ENCODE results near the gene ONECUT2.
"Not testable (repeated sequence)": the region's sequence is repeated elsewhere in the genome, so short reads cannot be mapped to it uniquely, and the experiment has no call there.

The ONECUT2 gene

GRCh38 chr18:57434536-57435494 lies at the start of gene ONECUT2:
Gene ONECUT2, plus strand, starts transcription at chr18:57435374. Its CDS starts 343 bp downstream, at chr18:57435717.
- TF ChIP-seq EZH2phosphoT487 (IDR thresholded peaks at IDR 0.05; ENCODE audit: borderline replicate concordance): no peak
- TF ChIP-seq CTCF (conservative IDR thresholded peaks at IDR 0.05; ENCODE audit: low read length): no peak
- Histone ChIP-seq H3K9ac (ENCODE audit: low read depth, low read length, poor library complexity, severe bottlenecking) (no peak within 1 kb of the TSS), H3F3A (ENCODE audit: low read depth) (no peaks in the 10 kb centered on the region), H2AFZ (ENCODE audit: low read length) (no peak within 1 kb of the TSS), H3K4me1 (ENCODE audit: insufficient read depth, low read length, poor library complexity, severe bottlenecking) (no peaks in the 10 kb centered on the region), H3K9me2 (replicated peaks; ENCODE audit: low read depth, low read length) (no peaks in the 10 kb centered on the region), H3K4me3 (ENCODE audit: low read length, poor library complexity, severe bottlenecking) (no peak within 1 kb of the TSS), H3K79me2 (ENCODE audit: insufficient read depth, low read length) (no peaks in the 10 kb centered on the region), H3K9me3 (ENCODE audit: insufficient read depth, low read depth, low read length) (no peaks in the 10 kb centered on the region), H3K36me3 (ENCODE audit: insufficient read depth, low read length) (no peaks in the 10 kb centered on the region), H4K20me1 (ENCODE audit: insufficient read depth, low read length, poor library complexity, severe bottlenecking) (no peaks in the 10 kb centered on the region), H3K27me3 (ENCODE audit: insufficient read depth, low read length, poor library complexity, severe bottlenecking) (no peaks in the 10 kb centered on the region), H3K4me2 (ENCODE audit: low read depth, low read length, poor library complexity, severe bottlenecking) (no peak within 1 kb of the TSS)

GRCh38 chr18:57389271-57389670 lies 45.9 kb upstream of the ONECUT2 start:
- H3K79me2 ChIP-seq (ENCODE audit: insufficient read depth, low read length): no peaks in the 10 kb centered on the region

GRCh38 chr18:57390044-57390443 lies 45.1 kb upstream of the ONECUT2 start:
- Histone ChIP-seq H3K4me1 (ENCODE audit: insufficient read depth, low read length, poor library complexity, severe bottlenecking) (no peaks in the 10 kb centered on the region), H3K27me3 (ENCODE audit: insufficient read depth, low read length, poor library complexity, severe bottlenecking) (no peaks in the 10 kb centered on the region), H3K9me3 (ENCODE audit: insufficient read depth, low read depth, low read length) (no peaks in the 10 kb centered on the region), H3K79me2 (ENCODE audit: insufficient read depth, low read length) (no peaks in the 10 kb centered on the region), H3K9ac (ENCODE audit: low read depth, low read length, poor library complexity, severe bottlenecking) (no peak overlapping the region), H3K4me3 (ENCODE audit: low read length, poor library complexity, severe bottlenecking) (no peak overlapping the region), H3F3A (ENCODE audit: low read depth) (no peaks in the 10 kb centered on the region), H3K36me3 (ENCODE audit: insufficient read depth, low read length) (no peaks in the 10 kb centered on the region), H2AFZ (ENCODE audit: low read length) (no peak overlapping the region), H3K4me2 (ENCODE audit: low read depth, low read length, poor library complexity, severe bottlenecking) (no peak overlapping the region), H4K20me1 (ENCODE audit: insufficient read depth, low read length, poor library complexity, severe bottlenecking) (no peaks in the 10 kb centered on the region), H3K9me2 (replicated peaks; ENCODE audit: low read depth, low read length) (no peaks in the 10 kb centered on the region)
- TF ChIP-seq EZH2phosphoT487 (IDR thresholded peaks at IDR 0.05; ENCODE audit: borderline replicate concordance) (no peak), CTCF (conservative IDR thresholded peaks at IDR 0.05; ENCODE audit: low read length) (no peak)

More at GRCh38 chr18:57389271-57389670, 45.9 kb upstream of the ONECUT2 start:
- Histone ChIP-seq H3K9me2 (replicated peaks; ENCODE audit: low read depth, low read length) (no peaks in the 10 kb centered on the region), H3K9ac (ENCODE audit: low read depth, low read length, poor library complexity, severe bottlenecking) (no peak overlapping the region), H3K36me3 (ENCODE audit: insufficient read depth, low read length) (no peaks in the 10 kb centered on the region), H2AFZ (ENCODE audit: low read length) (no peak overlapping the region), H3K27me3 (ENCODE audit: insufficient read depth, low read length, poor library complexity, severe bottlenecking) (no peaks in the 10 kb centered on the region), H3K4me1 (ENCODE audit: insufficient read depth, low read length, poor library complexity, severe bottlenecking) (no peaks in the 10 kb centered on the region), H3K9me3 (ENCODE audit: insufficient read depth, low read depth, low read length) (no peaks in the 10 kb centered on the region), H3F3A (ENCODE audit: low read depth) (no peaks in the 10 kb centered on the region), H3K4me3 (ENCODE audit: low read length, poor library complexity, severe bottlenecking) (no peak overlapping the region), H3K4me2 (ENCODE audit: low read depth, low read length, poor library complexity, severe bottlenecking) (no peak overlapping the region), H4K20me1 (ENCODE audit: insufficient read depth, low read length, poor library complexity, severe bottlenecking) (no peaks in the 10 kb centered on the region)
- no peak for TF ChIP-seq CTCF (conservative IDR thresholded peaks at IDR 0.05; ENCODE audit: low read length)
- TF ChIP-seq EZH2phosphoT487 (IDR thresholded peaks at IDR 0.05; ENCODE audit: borderline replicate concordance): no peak

GRCh38 chr18:57394749-57395148 lies 40.4 kb upstream of the ONECUT2 start:
- not testable (repeated sequence) for H3F3A ChIP-seq (ENCODE audit: low read depth); H3K27me3 ChIP-seq (ENCODE audit: insufficient read depth, low read length, poor library complexity, severe bottlenecking); H3K9ac ChIP-seq (ENCODE audit: low read depth, low read length, poor library complexity, severe bottlenecking); H4K20me1 ChIP-seq (ENCODE audit: insufficient read depth, low read length, poor library complexity, severe bottlenecking); H2AFZ ChIP-seq (ENCODE audit: low read length); H3K9me3 ChIP-seq (ENCODE audit: insufficient read depth, low read depth, low read length); H3K9me2 ChIP-seq (replicated peaks; ENCODE audit: low read depth, low read length); H3K4me2 ChIP-seq (ENCODE audit: low read depth, low read length, poor library complexity, severe bottlenecking); H3K36me3 ChIP-seq (ENCODE audit: insufficient read depth, low read length); H3K4me1 ChIP-seq (ENCODE audit: insufficient read depth, low read length, poor library complexity, severe bottlenecking); H3K79me2 ChIP-seq (ENCODE audit: insufficient read depth, low read length); H3K4me3 ChIP-seq (ENCODE audit: low read length, poor library complexity, severe bottlenecking)

GRCh38 chr18:57396831-57397230 lies 38.3 kb upstream of the ONECUT2 start:
- not testable (repeated sequence) for H3K4me2 ChIP-seq (ENCODE audit: low read depth, low read length, poor library complexity, severe bottlenecking); H3K79me2 ChIP-seq (ENCODE audit: insufficient read depth, low read length); H2AFZ ChIP-seq (ENCODE audit: low read length); H3K4me1 ChIP-seq (ENCODE audit: insufficient read depth, low read length, poor library complexity, severe bottlenecking); H3K4me3 ChIP-seq (ENCODE audit: low read length, poor library complexity, severe bottlenecking); H3K9ac ChIP-seq (ENCODE audit: low read depth, low read length, poor library complexity, severe bottlenecking); H3K27me3 ChIP-seq (ENCODE audit: insufficient read depth, low read length, poor library complexity, severe bottlenecking); H3F3A ChIP-seq (ENCODE audit: low read depth); H3K9me3 ChIP-seq (ENCODE audit: insufficient read depth, low read depth, low read length); H4K20me1 ChIP-seq (ENCODE audit: insufficient read depth, low read length, poor library complexity, severe bottlenecking); H3K9me2 ChIP-seq (replicated peaks; ENCODE audit: low read depth, low read length); H3K36me3 ChIP-seq (ENCODE audit: insufficient read depth, low read length)
